ENCODE results near the gene SLX4IP.
A peak's percentile ranks its signal among the peaks of the same experiment; 100 is the strongest.

SLX4IP gene

DNA sequence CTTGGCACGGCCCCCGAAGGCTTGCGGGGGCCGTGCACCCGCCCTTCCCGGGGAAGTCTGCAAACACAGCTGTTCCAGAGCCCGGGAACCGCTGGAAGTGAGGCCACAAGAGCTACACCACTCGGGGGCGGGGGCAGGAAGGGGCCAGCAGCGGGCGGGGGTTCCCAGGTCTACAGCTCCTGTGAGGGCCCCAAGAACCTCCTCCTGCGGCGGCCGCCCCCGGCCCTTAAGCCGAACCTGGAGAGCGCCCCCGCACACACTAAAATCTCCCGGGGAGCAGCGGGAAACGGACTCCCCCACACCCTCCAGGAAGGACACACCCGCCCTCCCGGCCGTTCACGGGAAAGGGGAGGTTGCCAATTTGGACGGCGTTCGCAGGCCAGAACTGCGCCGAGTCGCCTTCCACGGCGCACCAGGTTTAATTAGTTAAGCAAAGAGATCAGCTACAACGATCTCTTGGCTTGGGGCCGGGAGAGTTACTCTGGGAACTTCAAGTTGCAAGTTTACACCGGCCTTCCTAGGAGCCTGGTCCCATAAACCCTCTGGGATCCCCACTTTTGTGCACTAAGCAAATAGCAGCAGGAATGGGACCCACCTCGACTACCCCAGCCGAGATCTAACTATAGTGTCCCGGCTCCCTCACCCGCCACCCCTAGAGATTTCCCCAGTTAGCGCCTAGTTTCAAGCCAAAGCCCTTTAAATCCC lies 237.0 kb downstream of the SLX4IP start:
- Histone ChIP-seq H3K36me3 (ENCODE audit: control insufficient read depth in 2 of 2, insufficient read depth in 2 of 2, low read length in 2 of 2) (peaks cover 13 to 29% of the 10 kb centered on the region in 2 donors), H3K27ac (ENCODE audit: low read depth in 2 of 2, low read length in 2 of 2) (peak overlapping the region; percentile 97 to 98), H3K27me3 (ENCODE audit: control insufficient read depth in 2 of 2, insufficient read depth in 2 of 2, low read length in 2 of 2) (no peaks in the 10 kb centered on the region), H3K9ac (ENCODE audit: low read depth in 1 of 2, low read length in 2 of 2) (peak overlapping the region; percentile 92 to 96), H3K4me1 (ENCODE audit: control insufficient read depth in 2 of 2, insufficient read depth in 2 of 2, low read length in 2 of 2) (peaks cover 21 to 23% of the 10 kb centered on the region in 2 donors), H3K9me3 (ENCODE audit: control insufficient read depth in 2 of 2, low read length in 2 of 2) (no peaks in the 10 kb centered on the region), H3K4me3 (ENCODE audit: low read length in 2 of 2) (peak overlapping the region; percentile 87 to 93)

GRCh38 chr20:10672624-10673127 lies 237.6 kb downstream of the SLX4IP start:
- H3K27ac ChIP-seq (ENCODE audit: low read depth in 2 of 2, low read length in 2 of 2): peak overlapping the region; percentile 97 to 98
- no peaks in the 10 kb centered on the region for H3K9me3 ChIP-seq (ENCODE audit: control insufficient read depth in 2 of 2, low read length in 2 of 2)
- H3K9ac ChIP-seq (ENCODE audit: low read depth in 1 of 2, low read length in 2 of 2): peak overlapping the region; percentile 92 to 96
- H3K27me3 ChIP-seq (ENCODE audit: control insufficient read depth in 2 of 2, insufficient read depth in 2 of 2, low read length in 2 of 2): no peaks in the 10 kb centered on the region
- peak overlapping the region; percentile 87 to 93 for H3K4me3 ChIP-seq (ENCODE audit: low read length in 2 of 2)
- H3K4me1 ChIP-seq (ENCODE audit: control insufficient read depth in 2 of 2, insufficient read depth in 2 of 2, low read length in 2 of 2): peaks cover 18 to 21% of the 10 kb centered on the region in 2 donors
- H3K36me3 ChIP-seq (ENCODE audit: control insufficient read depth in 2 of 2, insufficient read depth in 2 of 2, low read length in 2 of 2): peaks cover 7 to 23% of the 10 kb centered on the region in 2 donors

DNA sequence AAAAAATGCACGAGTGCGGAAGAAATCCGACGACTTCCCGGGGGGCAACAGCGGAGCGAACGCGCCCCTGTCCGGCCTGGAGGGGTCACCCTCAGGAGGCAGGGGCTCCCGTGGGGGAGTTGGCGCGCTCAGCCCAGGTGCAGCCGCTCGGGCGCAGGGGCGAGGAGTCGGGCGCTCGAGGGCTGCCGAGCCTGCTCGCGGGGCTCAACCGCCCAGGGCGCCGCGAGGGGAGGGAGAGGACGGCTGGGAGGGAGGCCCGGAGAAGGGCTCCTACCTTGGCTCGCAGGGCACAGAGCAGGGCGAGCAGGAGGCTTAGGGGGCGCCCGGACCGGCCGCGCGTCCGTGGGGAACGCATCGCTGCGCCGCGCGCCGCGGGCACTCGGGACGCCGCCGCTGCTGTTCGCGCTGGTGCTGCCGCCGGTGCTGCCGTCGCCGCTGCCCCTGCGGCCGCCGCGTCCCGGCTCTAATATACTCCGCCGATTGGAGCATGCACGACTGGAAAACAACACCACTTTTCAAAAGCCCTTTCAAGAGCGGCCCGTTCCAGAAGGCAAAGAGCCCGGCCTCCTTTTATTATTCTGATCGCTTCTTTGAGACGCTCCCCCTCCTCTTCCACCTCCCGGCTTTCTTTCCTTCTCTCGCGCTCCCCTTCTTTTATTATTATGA lies 238.2 kb downstream of the SLX4IP start:
- Histone ChIP-seq H3K4me3 (ENCODE audit: low read length in 2 of 2) (peak overlapping the region; percentile 87 to 93), H3K27me3 (ENCODE audit: control insufficient read depth in 2 of 2, insufficient read depth in 2 of 2, low read length in 2 of 2) (no peaks in the 10 kb centered on the region), H3K4me1 (ENCODE audit: control insufficient read depth in 2 of 2, insufficient read depth in 2 of 2, low read length in 2 of 2) (peaks cover 16 to 21% of the 10 kb centered on the region in 2 donors), H3K36me3 (ENCODE audit: control insufficient read depth in 2 of 2, insufficient read depth in 2 of 2, low read length in 2 of 2) (peaks cover 3 to 17% of the 10 kb centered on the region in 2 donors), H3K9ac (ENCODE audit: low read depth in 1 of 2, low read length in 2 of 2) (peak overlapping the region; percentile 92 to 96), H3K27ac (ENCODE audit: low read depth in 2 of 2, low read length in 2 of 2) (peak overlapping the region; percentile 97 to 98), H3K9me3 (ENCODE audit: control insufficient read depth in 2 of 2, low read length in 2 of 2) (no peaks in the 10 kb centered on the region)

- Histone ChIP-seq H3K4me1 (ENCODE audit: control insufficient read depth in 2 of 2, insufficient read depth in 2 of 2, low read length in 2 of 2) (peaks cover 14 to 20% of the 10 kb centered on the region in 2 donors), H3K9ac (ENCODE audit: low read depth in 1 of 2, low read length in 2 of 2) (peak within 1 kb of the TSS; percentile 92 to 96), H3K4me3 (ENCODE audit: low read length in 2 of 2) (peak within 1 kb of the TSS; percentile 87 to 93), H3K36me3 (ENCODE audit: control insufficient read depth in 2 of 2, insufficient read depth in 2 of 2, low read length in 2 of 2) (peaks cover 0 to 10% of the 10 kb centered on the region in 2 donors), H3K9me3 (ENCODE audit: control insufficient read depth in 2 of 2, low read length in 2 of 2) (no peaks in the 10 kb centered on the region), H3K27ac (ENCODE audit: low read depth in 2 of 2, low read length in 2 of 2) (peak within 1 kb of the TSS; percentile 97 to 98), H3K27me3 (ENCODE audit: control insufficient read depth in 2 of 2, insufficient read depth in 2 of 2, low read length in 2 of 2) (no peaks in the 10 kb centered on the region)
Observed at GRCh38 chr20:10673842-10674683, 239.0 kb downstream of the SLX4IP start, which contains the start of gene JAG1. JAG1 (minus strand) TSS chr20:10673999; CDS start chr20:10673530, 469 bp downstream.

- H3K27ac ChIP-seq (ENCODE audit: low read depth in 2 of 2, low read length in 2 of 2): peak overlapping the region; percentile 97 to 98
- H3K27me3 ChIP-seq (ENCODE audit: control insufficient read depth in 2 of 2, insufficient read depth in 2 of 2, low read length in 2 of 2): no peaks in the 10 kb centered on the region
- H3K4me3 ChIP-seq (ENCODE audit: low read length in 2 of 2): peak overlapping the region; percentile 87 to 93
- peaks cover 13 to 16% of the 10 kb centered on the region in 2 donors for H3K4me1 ChIP-seq (ENCODE audit: control insufficient read depth in 2 of 2, insufficient read depth in 2 of 2, low read length in 2 of 2)
- H3K36me3 ChIP-seq (ENCODE audit: control insufficient read depth in 2 of 2, insufficient read depth in 2 of 2, low read length in 2 of 2): peaks cover 0 to 6% of the 10 kb centered on the region in 2 donors
- H3K9me3 ChIP-seq (ENCODE audit: control insufficient read depth in 2 of 2, low read length in 2 of 2): no peaks in the 10 kb centered on the region
- peak overlapping the region; percentile 86 to 92 for H3K9ac ChIP-seq (ENCODE audit: low read depth in 1 of 2, low read length in 2 of 2)
Observed at GRCh38 chr20:10674684-10675449, 239.8 kb downstream of the SLX4IP start.

- Histone ChIP-seq H3K4me1 (ENCODE audit: control insufficient read depth in 2 of 2, insufficient read depth in 2 of 2, low read length in 2 of 2) (peaks cover 12 to 13% of the 10 kb centered on the region in 2 donors), H3K9me3 (ENCODE audit: control insufficient read depth in 2 of 2, low read length in 2 of 2) (no peaks in the 10 kb centered on the region), H3K36me3 (ENCODE audit: control insufficient read depth in 2 of 2, insufficient read depth in 2 of 2, low read length in 2 of 2) (peaks cover 0 to 5% of the 10 kb centered on the region in 2 donors), H3K9ac (ENCODE audit: low read depth in 1 of 2, low read length in 2 of 2) (peak overlapping the region in 1 of 2 donors; percentile 92), H3K4me3 (ENCODE audit: low read length in 2 of 2) (peak overlapping the region; percentile 87 to 93), H3K27ac (ENCODE audit: low read depth in 2 of 2, low read length in 2 of 2) (peak overlapping the region; percentile 97 to 98), H3K27me3 (ENCODE audit: control insufficient read depth in 2 of 2, insufficient read depth in 2 of 2, low read length in 2 of 2) (no peaks in the 10 kb centered on the region)
Observed at GRCh38 chr20:10675450-10675848, 240.3 kb downstream of the SLX4IP start.

DNA sequence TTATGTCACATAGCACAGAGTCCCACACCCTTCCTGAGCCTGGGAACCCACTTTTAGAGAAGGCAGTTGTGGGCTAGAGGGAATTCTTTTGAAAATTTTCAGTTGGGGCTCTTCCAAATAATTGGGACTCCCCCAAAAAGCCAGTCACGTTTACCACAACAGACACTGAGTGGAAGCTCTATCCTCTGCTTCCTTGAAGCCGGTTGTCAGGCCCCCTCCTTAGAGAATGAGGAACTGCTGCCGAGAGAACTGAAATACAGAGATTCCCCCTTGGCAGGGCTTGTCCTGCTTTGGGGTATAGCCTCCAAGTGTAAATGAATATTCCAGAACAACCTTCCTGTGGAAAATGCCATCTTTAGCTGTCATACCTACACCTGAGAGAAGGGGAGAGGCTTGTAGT lies 241.4 kb downstream of the SLX4IP start:
- Histone ChIP-seq H3K4me3 (ENCODE audit: low read length in 2 of 2) (no peak overlapping the region), H3K27ac (ENCODE audit: low read depth in 2 of 2, low read length in 2 of 2) (no peak overlapping the region), H3K9ac (ENCODE audit: low read depth in 1 of 2, low read length in 2 of 2) (no peak overlapping the region), H3K4me1 (ENCODE audit: control insufficient read depth in 2 of 2, insufficient read depth in 2 of 2, low read length in 2 of 2) (peaks cover 7 to 10% of the 10 kb centered on the region in 2 donors), H3K36me3 (ENCODE audit: control insufficient read depth in 2 of 2, insufficient read depth in 2 of 2, low read length in 2 of 2) (no peaks in the 10 kb centered on the region), H3K27me3 (ENCODE audit: control insufficient read depth in 2 of 2, insufficient read depth in 2 of 2, low read length in 2 of 2) (no peaks in the 10 kb centered on the region), H3K9me3 (ENCODE audit: control insufficient read depth in 2 of 2, low read length in 2 of 2) (no peaks in the 10 kb centered on the region)
